ENCODE results near the gene CLCF1. TPM values are rescaled to one million over a fixed set of nuclear protein-coding genes. Genes with fewer than 3 reads are reported as not detected.

The CLCF1 gene
- total RNA-seq, 2 donors from 2014 or later = 0.22 to 0.93 TPM

GRCh38 chr11:67351275-67352005 lies 22.0 kb downstream of the CLCF1 start:
- Mint-ChIP-seq H3K4me1 (ENCODE audit: low read depth) (peaks cover 59% of the 10 kb centered on the region), H3K4me3 (peak overlapping the region; percentile 58 to 94), H3K9me3 (no peaks in the 10 kb centered on the region), H3K27ac (no peak overlapping the region), H3K36me3 (ENCODE audit: insufficient read depth in 2 of 2) (peaks cover 0 to 1% of the 10 kb centered on the region in 2 donors), H3K27me3 (ENCODE audit: low read depth) (no peaks in the 10 kb centered on the region)
- DNase-seq = peak; percentile 60 to 76
- peak in 1 of 2 donors; percentile 10 for ATAC-seq (replicated peaks in 1 of 2)

DNA sequence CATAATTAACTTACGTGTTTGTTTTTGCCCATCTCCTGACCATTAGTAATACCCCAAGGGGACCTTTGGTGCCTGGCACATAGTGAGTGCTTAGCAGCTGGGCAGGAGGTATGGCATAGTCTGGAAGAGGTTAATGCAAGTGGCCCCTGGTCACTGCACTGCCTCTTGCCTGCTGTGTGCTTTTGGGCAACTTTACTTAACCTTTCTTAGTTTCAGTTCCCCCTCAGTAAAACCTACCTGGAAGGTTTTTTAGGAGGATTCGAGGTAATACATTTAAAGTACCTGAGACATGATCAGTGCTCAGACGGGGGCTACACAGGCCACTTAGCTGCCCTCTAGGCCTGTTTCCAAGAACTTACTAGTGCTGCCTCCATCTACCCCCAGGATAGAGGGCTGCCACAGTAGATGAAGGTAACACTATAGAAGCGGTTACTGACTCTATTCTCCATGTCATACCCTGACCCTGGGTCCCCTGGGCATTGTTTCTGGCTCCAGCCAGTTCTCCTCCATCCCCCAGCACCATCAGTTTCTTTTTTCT lies 23.4 kb downstream of the CLCF1 start:
- ATAC-seq (replicated peaks in 1 of 2) (no peak), DNase-seq (no peak)
- no peak overlapping the region for H3K27ac Mint-ChIP-seq
- no peak overlapping the region for H3K4me3 Mint-ChIP-seq
- H3K27me3 Mint-ChIP-seq (ENCODE audit: low read depth) = no peaks in the 10 kb centered on the region
- H3K36me3 Mint-ChIP-seq (ENCODE audit: insufficient read depth in 2 of 2) = peaks cover 0 to 1% of the 10 kb centered on the region in 2 donors
- H3K9me3 Mint-ChIP-seq = no peaks in the 10 kb centered on the region
- peaks cover 72% of the 10 kb centered on the region for H3K4me1 Mint-ChIP-seq (ENCODE audit: low read depth)

- H3K4me3 Mint-ChIP-seq = no peak overlapping the region
- DNase-seq = no peak
- H3K27ac Mint-ChIP-seq = no peak overlapping the region
- no peak for ATAC-seq (replicated peaks in 1 of 2)
- H3K36me3 Mint-ChIP-seq (ENCODE audit: insufficient read depth in 2 of 2) = peaks cover 0 to 1% of the 10 kb centered on the region in 2 donors
- no peaks in the 10 kb centered on the region for H3K27me3 Mint-ChIP-seq (ENCODE audit: low read depth)
- H3K4me1 Mint-ChIP-seq (ENCODE audit: low read depth) = peaks cover 72% of the 10 kb centered on the region
- H3K9me3 Mint-ChIP-seq = no peaks in the 10 kb centered on the region
Measured at GRCh38 chr11:67349457-67349856, 23.9 kb downstream of the CLCF1 start.

GRCh38 chr11:67349036-67349435 lies 24.4 kb downstream of the CLCF1 start:
- no peaks in the 10 kb centered on the region for H3K9me3 Mint-ChIP-seq
- H3K36me3 Mint-ChIP-seq (ENCODE audit: insufficient read depth in 2 of 2) = peaks cover 0 to 1% of the 10 kb centered on the region in 2 donors
- H3K27me3 Mint-ChIP-seq (ENCODE audit: low read depth) = no peaks in the 10 kb centered on the region
- H3K4me1 Mint-ChIP-seq (ENCODE audit: low read depth) = peaks cover 72% of the 10 kb centered on the region
- DNase-seq (no peak), ATAC-seq (replicated peaks in 1 of 2) (no peak)
- no peak overlapping the region for H3K27ac Mint-ChIP-seq
- H3K4me3 Mint-ChIP-seq = no peak overlapping the region

- Mint-ChIP-seq H3K4me3 (no peak overlapping the region), H3K27me3 (ENCODE audit: low read depth) (no peaks in the 10 kb centered on the region), H3K9me3 (no peaks in the 10 kb centered on the region), H3K36me3 (ENCODE audit: insufficient read depth in 2 of 2) (peaks cover 0 to 1% of the 10 kb centered on the region in 2 donors), H3K4me1 (ENCODE audit: low read depth) (peaks cover 69% of the 10 kb centered on the region), H3K27ac (no peak overlapping the region)
- ATAC-seq (replicated peaks in 1 of 2) (no peak), DNase-seq (no peak)
Measured at GRCh38 chr11:67347964-67348749, 25.2 kb downstream of the CLCF1 start.

- H3K27ac Mint-ChIP-seq = peak overlapping the region; percentile 68
- no peaks in the 10 kb centered on the region for H3K36me3 Mint-ChIP-seq (ENCODE audit: insufficient read depth in 2 of 2)
- H3K4me3 Mint-ChIP-seq = peak overlapping the region; percentile 60 to 68
- H3K27me3 Mint-ChIP-seq (ENCODE audit: low read depth) = no peaks in the 10 kb centered on the region
- H3K9me3 Mint-ChIP-seq = no peaks in the 10 kb centered on the region
- peaks cover 54% of the 10 kb centered on the region for H3K4me1 Mint-ChIP-seq (ENCODE audit: low read depth)
- ATAC-seq (replicated peaks in 1 of 2) (peak; percentile 75 to 78), DNase-seq (no peak)
Measured at GRCh38 chr11:67345920-67346819, 27.2 kb downstream of the CLCF1 start.

DNA sequence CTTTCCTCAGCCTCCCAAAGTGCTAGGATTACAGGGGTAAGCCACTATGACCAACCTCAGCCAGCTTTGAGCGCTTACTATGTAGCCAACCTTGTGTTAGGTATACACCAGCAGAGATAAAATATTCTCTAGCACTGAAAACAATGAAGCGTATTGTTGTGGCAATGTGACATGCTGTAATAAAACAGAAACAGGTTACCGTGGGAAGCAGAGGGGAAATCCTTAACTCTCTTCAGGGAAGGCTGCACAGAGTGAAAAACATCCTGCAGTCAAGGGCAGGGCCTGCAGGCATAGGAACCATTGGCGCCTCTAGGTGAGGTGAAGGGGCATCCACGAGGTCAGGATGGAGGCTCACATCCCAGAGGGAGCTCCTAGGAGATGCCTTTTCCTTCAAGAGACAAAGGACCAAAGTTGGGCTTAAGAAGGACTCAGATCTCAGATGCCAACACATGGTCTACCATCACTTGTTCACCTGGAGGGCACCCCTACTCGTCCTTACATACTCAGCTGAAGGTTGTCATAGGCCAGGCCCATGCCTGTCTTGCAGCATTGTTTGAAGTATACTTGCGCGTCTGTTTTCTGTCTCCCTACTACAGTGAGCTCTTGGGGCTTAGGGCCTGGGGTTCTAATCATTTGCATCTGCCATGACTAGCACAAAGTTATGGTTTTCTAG lies 28.0 kb downstream of the CLCF1 start:
- H3K27me3 Mint-ChIP-seq (ENCODE audit: low read depth) = no peaks in the 10 kb centered on the region
- peaks cover 48% of the 10 kb centered on the region for H3K4me1 Mint-ChIP-seq (ENCODE audit: low read depth)

DNA sequence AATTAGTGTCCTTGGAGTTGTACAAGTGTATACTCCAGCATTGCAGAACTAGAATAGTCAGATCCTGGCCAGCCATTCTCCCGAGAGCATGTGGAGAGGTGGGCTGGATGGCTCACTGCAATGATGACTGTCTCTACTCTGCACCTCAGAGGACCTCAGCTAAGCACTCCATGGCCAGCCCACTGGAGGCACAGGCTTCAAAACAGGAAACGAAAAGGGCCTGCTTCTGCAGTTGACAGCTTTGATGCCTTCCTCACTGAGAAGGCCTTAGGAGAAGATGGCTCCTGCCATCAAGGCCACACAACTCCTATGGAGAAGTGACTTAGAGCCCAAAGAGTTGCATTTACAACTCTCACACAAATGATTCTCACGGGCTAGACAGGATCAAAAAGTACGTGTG lies 29.1 kb downstream of the CLCF1 start:
- H3K27me3 Mint-ChIP-seq (ENCODE audit: low read depth) = no peaks in the 10 kb centered on the region
- peak overlapping the region; percentile 49 to 59 for H3K4me3 Mint-ChIP-seq
- DNase-seq (peak in 1 of 2 donors; percentile 33), ATAC-seq (replicated peaks in 1 of 2) (peak; percentile 54)
- H3K27ac Mint-ChIP-seq = peak overlapping the region; percentile 80
- H3K9me3 Mint-ChIP-seq = no peaks in the 10 kb centered on the region
- no peaks in the 10 kb centered on the region for H3K36me3 Mint-ChIP-seq (ENCODE audit: insufficient read depth in 2 of 2)
- H3K4me1 Mint-ChIP-seq (ENCODE audit: low read depth) = peaks cover 40% of the 10 kb centered on the region

More for the DNA sequence above, 28.0 kb downstream of the CLCF1 start:
- Mint-ChIP-seq H3K9me3 (no peaks in the 10 kb centered on the region), H3K4me3 (peak overlapping the region; percentile 60 to 68), H3K27ac (peak overlapping the region; percentile 80), H3K36me3 (ENCODE audit: insufficient read depth in 2 of 2) (no peaks in the 10 kb centered on the region)
- ATAC-seq (replicated peaks in 1 of 2) = peak; percentile 42 to 70
- peak in 1 of 2 donors; percentile 23 for DNase-seq

DNA sequence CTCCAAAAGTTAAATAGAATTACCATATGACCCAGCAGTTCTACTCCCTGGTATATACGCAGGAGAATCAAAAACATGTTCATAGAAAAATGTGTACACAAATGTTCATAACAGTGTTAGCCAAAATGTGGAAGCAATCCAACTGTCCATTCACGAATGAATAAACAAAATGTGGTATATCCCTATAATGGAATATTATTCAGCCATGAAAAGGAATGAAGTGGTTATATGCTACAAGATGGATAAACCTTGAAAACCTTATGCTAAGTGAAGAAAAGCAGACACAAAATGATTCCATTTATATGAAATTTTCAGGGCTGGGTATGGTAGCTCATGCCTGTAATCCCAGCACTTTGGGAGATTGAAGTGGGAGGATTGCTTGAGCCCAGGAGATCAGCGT lies 36.1 kb downstream of the CLCF1 start:
- ATAC-seq (replicated peaks in 1 of 2) (no peak), DNase-seq (no peak)
- Mint-ChIP-seq H3K4me3 (no peak overlapping the region), H3K36me3 (ENCODE audit: insufficient read depth in 2 of 2) (no peaks in the 10 kb centered on the region), H3K27ac (no peak overlapping the region), H3K4me1 (ENCODE audit: low read depth) (no peaks in the 10 kb centered on the region), H3K27me3 (ENCODE audit: low read depth) (no peaks in the 10 kb centered on the region), H3K9me3 (no peaks in the 10 kb centered on the region)

DNA sequence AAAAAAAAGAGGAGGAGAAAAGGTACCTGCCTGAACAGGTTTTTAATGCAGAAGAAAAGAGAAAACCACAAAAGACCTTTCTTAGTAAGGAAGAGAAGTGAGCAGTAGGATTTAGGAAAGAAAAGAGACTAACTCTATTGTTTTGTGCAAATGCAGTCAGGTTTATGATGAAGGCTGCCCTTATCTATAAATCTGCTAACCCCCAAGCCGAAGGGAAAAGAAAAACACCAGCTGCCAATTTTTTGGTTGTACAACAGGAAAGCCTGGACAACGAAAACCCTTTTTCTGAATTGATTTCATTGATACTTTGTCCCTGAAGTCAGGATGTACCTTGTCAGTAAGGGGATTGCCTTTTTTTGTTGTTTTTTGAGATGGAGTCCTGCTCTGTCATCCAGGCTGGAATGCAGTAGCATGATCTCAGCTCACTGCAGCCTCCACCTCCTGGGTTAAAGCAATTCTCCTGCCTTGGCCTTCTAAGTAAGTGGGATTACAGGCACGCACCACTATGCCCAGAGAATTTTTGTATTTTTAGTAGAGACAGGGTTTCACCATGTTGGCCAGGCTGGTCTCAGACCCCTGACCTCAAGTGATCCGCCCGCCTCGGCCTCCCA lies 41.2 kb downstream of the CLCF1 start:
- DNase-seq (no peak), ATAC-seq (replicated peaks in 1 of 2) (no peak)
- H3K4me3 Mint-ChIP-seq = no peak overlapping the region
- H3K36me3 Mint-ChIP-seq (ENCODE audit: insufficient read depth in 2 of 2) = no peaks in the 10 kb centered on the region
- no peaks in the 10 kb centered on the region for H3K9me3 Mint-ChIP-seq
- no peak overlapping the region for H3K27ac Mint-ChIP-seq
- H3K27me3 Mint-ChIP-seq (ENCODE audit: low read depth) = no peaks in the 10 kb centered on the region
- no peaks in the 10 kb centered on the region for H3K4me1 Mint-ChIP-seq (ENCODE audit: low read depth)

- DNase-seq (no peak), ATAC-seq (replicated peaks in 1 of 2) (no peak)
- Mint-ChIP-seq H3K36me3 (ENCODE audit: insufficient read depth in 2 of 2) (peaks cover 0 to under 1% of the 10 kb centered on the region in 2 donors), H3K4me3 (no peak overlapping the region), H3K4me1 (ENCODE audit: low read depth) (peaks cover 16% of the 10 kb centered on the region), H3K27me3 (ENCODE audit: low read depth) (peaks cover 4% of the 10 kb centered on the region), H3K9me3 (no peaks in the 10 kb centered on the region), H3K27ac (no peak overlapping the region)
Measured at GRCh38 chr11:67323526-67323925, 49.9 kb downstream of the CLCF1 start.

DNA sequence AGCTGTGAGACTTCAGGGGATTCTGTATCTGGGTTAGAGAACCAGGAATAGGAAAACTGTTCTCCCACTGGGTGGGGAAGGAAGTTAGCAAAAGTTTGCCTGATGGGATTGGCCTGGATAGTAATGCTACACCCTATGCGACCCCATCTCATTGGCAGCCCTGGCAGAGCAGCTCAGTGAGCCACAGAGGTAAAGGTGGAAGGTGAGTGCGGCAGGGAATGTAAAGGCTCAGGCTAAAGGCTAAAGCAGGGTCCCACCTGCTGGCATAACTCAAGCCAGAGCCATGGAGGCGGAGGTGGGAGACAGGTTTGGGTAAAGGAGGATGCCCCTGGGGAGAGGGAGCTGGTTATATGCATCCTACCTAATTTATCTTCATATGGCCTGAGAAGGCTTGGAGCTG lies 51.3 kb downstream of the CLCF1 start:
- no peak for DNase-seq
- H3K9me3 Mint-ChIP-seq = no peaks in the 10 kb centered on the region
- no peak overlapping the region for H3K4me3 Mint-ChIP-seq
- H3K27me3 Mint-ChIP-seq (ENCODE audit: low read depth) = peaks cover 6% of the 10 kb centered on the region
- no peak overlapping the region for H3K27ac Mint-ChIP-seq
- peaks cover 19% of the 10 kb centered on the region for H3K4me1 Mint-ChIP-seq (ENCODE audit: low read depth)
- ATAC-seq (replicated peaks in 1 of 2) = no peak
- peaks cover 0 to 4% of the 10 kb centered on the region in 2 donors for H3K36me3 Mint-ChIP-seq (ENCODE audit: insufficient read depth in 2 of 2)
